ENCODE results near the gene CLDND2. TPM values are rescaled to one million over a fixed set of nuclear protein-coding genes. Genes with fewer than 3 reads are reported as not detected.

The CLDND2 gene
- total RNA-seq, 2 experiments from 2014 or later: 11.6 to 13.4 TPM

Other genes starting within 250 kb of the CLDND2 start
- 1 to 10 TPM; 1.3 to 2.0 TPM for gene SIGLEC9, start 244.1 kb downstream of the CLDND2 start, total RNA-seq
- gene SIGLEC7, start 226.7 kb downstream of the CLDND2 start, total RNA-seq: under 1 TPM; 0.33 to 0.40 TPM
- 10 to 100 TPM in 1 of 2 experiments, 1 to 10 TPM in 1; 7.7 to 10.6 TPM for gene CD33, start 143.9 kb downstream of the CLDND2 start, total RNA-seq
- not detected for gene SIGLECL1, start 117.9 kb downstream of the CLDND2 start, total RNA-seq
- under 1 TPM in 1 of 2 experiments, not detected in 1; 0.11 TPM for gene IGLON5, start 57.4 kb downstream of the CLDND2 start, total RNA-seq
- under 1 TPM; 0.62 to 0.94 TPM for gene VSIG10L, start 26.9 kb downstream of the CLDND2 start, total RNA-seq
- 100 to 1,000 TPM; 121 to 124 TPM for gene ETFB, start 2.6 kb downstream of the CLDND2 start, total RNA-seq
- 100 to 1,000 TPM; 263 TPM for gene NKG7, start 3.7 kb upstream of the CLDND2 start, total RNA-seq
- not detected for gene LIM2, start 19.0 kb upstream of the CLDND2 start, total RNA-seq
- gene C19orf84, start 21.6 kb upstream of the CLDND2 start, total RNA-seq: not detected
- gene SIGLEC10, start 48.6 kb upstream of the CLDND2 start, total RNA-seq: under 1 TPM; 0.91 to 0.96 TPM
- not detected for gene SIGLEC8, start 89.5 kb upstream of the CLDND2 start, total RNA-seq
- not detected for gene CEACAM18, start 109.5 kb upstream of the CLDND2 start, total RNA-seq
- 1 to 10 TPM; 3.7 to 5.3 TPM for gene SIGLEC12, start 132.8 kb upstream of the CLDND2 start, total RNA-seq
- not detected for gene SIGLEC6, start 162.7 kb upstream of the CLDND2 start, total RNA-seq
- gene ZNF175, start 202.3 kb upstream of the CLDND2 start, total RNA-seq: 10 to 100 TPM in 1 of 2 experiments, 1 to 10 TPM in 1; 9.5 to 15.6 TPM

Measured in activated naive CD8-positive, alpha-beta T cell treated with anti-CD3 and anti-CD28 coated beads, Interleukin-2, amount 10 ng/mL, durations not matched to agents 7 days and 5 days (primary cell).